Right lung (tissue), 5 donors: ENCODE data around the gene SPTB. TPM values are rescaled to one million over a fixed set of nuclear protein-coding genes. Genes with fewer than 3 reads are reported as not detected.
"Not testable (repeated sequence)": the region's sequence is repeated elsewhere in the genome, so short reads cannot be mapped to it uniquely, and the experiment has no call there.

ENCODE experiments used
- DNase-seq, 2 donors: peaks; one replicate each; pipeline ENCODE4 v3.0.0-alpha.2; 2013
- polyA plus RNA-seq, 5 donors: library from polyadenylated mRNA; unstranded; fragments of 120-200 nt; gene quantifications; one replicate each; pipeline versions ENCODE4 v1.2.1 to v1.2.3, GENCODE V29; 2013; ENCODE audit warnings: inconsistent platforms in 1 of 5, low replicate concordance in 1 of 5; ENCODE audit not compliant: insufficient read length in 5 of 5, insufficient read depth in 1 of 5

SPTB gene
- polyA plus RNA-seq, 5 donors: 2.7 to 8.0 (median 4.3) TPM

DNA sequence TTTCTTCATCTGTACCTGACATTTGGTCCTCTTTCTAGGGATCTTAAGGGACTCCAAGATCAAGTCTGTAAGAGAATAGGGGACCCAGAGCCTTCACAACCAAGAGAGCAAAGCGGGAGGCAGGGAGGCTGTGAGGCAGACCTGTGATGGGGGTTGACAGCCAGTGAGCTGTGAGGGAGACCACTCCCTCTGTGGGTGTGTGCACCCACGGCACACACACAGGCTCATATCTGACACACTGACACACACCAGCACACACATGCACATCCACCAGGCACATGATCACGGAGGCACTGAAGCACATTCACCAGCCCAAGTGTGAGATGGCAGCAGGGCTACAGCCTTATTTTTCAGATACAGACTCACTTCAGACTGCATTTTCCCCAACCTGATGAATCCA, 55.2 kb downstream of the SPTB start:
- no peak for DNase-seq

DNA sequence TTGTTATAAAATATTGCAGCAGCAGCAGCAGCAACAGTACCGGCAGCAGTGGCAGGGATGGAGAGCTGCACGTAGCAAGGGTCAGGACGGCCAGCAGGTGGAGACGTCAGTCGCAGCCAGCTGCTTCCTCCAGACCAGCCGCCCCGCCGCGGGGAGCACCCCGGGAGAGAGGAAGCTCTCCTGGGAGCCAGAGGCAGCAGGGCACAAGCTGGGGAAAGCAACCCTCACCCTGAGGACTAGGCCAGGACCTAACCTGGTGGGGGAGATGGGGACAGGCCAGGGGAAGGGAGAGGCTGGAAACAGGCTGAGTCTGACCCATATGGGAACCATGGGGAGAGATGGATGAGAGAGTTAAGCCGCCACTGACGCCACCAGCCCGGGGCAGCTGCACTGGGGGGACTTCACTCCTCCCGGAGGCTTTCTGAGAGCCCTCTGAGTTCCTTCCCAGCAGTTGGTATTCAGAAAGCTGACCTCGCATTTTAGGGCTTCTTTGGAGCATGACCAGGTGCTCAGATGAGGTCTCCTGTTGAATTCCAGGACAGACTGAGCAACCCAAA, 56.3 kb downstream of the SPTB start:
- peak; percentile 45 to 57 for DNase-seq

DNA sequence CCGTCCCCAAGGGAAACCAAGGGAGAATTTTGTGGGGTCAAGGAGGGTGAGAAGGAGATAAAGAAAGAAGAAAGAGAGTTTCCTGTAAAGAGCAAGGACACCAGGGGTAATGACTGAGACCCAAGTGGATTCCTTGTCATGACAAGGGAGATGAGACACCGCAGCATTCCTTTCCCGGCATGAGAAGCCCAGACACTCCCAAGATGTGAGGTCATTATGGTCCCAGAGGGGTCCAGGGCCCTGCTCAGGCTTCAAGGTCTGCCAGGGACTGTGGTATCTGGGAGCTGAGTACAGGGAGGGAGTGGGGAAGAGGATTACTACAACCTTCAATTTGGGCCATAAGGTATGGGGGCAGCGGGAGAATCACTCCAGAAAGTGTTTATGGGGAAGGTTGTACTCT, 58.1 kb downstream of the SPTB start:
- DNase-seq: no peak

DNA sequence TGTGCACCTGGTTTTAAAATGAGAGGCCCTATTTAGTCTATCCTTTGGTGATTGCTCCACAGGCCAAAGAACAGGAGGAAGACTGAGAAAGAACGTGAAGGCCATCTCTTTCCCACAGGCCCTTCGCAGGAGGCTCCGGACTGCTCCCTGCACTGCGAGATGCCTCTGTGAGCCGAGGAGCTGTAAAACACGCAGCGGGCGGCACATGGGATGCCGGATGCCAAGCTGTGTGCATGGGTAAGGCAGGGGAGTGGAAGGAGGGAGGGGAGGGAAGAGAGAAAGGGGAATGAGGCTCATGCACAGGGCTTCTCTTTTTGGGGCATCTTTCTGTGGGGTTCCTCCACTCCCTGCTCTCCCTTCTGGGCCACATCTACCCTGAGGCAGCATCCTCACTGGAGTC, 61.6 kb downstream of the SPTB start:
- no peak for DNase-seq

DNA sequence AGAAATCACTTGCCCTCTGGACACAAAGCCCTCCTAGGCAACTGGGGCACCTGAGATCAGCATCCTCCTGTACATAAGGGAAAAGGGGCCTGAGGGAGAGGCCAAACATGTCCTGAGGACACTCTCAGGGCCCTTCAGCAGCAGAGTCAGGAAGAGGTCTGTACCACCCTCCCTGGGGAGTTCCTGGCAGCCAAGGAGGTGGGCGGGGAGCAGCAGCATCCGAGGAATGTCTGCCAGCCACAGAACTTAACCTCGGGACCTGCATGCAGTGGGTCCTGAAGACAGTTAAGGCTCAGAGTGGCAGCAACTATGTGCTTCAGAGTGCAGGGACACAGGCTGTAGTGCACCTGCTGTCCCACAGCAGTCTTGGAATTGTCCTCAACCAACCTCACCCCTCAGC, 62.1 kb downstream of the SPTB start:
- no peak for DNase-seq

DNA sequence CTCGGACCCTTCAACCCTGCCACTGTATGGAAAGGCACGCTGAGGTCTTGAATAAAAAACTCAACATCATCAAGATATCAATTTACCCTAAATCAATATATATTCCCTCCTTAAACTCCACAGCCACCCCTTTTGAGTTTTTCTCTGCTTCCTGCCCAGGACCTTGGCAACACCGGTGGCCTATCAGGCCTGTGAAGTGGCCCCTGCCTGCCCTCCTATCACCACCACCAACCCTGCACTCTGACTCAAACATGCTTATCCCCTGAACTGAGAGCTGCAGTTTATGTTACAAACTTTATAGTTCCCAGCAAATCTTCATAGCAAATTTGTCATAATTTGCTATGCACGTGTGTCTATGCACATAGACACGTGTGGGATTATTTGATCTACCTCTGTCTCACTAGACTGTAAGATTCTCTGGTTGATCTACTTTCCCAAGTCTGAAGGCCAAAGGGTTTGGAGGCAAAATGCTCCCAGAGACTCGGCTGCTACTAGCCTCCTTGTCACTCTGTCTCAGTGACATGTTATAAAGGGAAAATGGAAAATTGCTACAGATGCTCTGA, 63.4 kb downstream of the SPTB start:
- DNase-seq: no peak

DNA sequence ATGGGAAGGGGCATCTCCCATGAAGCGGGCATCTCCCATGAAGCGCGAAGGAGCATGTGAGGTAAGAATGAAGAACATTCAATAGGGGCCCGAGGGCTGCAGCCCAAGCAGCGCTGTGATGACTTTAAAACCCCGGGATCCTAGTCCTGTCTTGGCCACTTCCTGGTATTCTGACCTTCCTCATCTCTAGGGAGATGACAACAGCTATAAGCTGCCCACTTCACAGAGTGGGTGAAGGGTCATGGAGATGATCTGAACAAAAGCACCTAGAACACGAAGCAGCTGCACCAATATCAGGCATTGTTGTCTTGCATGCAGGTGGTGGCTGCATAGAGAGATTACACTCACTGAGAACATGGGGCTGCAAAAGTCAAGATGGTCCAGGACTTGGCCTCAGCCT, 64.5 kb downstream of the SPTB start:
- no peak for DNase-seq

DNA sequence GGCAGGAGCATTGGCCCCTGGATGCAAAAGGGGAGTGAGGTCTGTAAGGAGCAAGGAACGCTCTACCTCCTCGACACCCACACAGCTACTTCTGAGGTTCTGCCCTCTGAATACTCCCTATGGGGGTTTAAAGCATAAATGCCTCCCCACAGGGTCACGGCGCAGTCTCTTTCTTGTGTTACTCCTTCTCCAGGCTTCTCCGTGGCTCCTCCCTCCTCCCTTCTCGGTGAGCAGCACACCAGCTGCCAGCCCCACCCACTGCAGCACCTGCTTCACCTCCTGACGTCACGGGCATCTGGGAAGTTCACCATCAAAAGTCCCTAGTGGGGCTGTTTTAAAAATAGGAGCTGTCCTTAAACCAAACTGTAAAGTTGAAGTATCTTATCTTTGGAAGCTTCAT, 67.3 kb downstream of the SPTB start:
- DNase-seq: no peak

DNA sequence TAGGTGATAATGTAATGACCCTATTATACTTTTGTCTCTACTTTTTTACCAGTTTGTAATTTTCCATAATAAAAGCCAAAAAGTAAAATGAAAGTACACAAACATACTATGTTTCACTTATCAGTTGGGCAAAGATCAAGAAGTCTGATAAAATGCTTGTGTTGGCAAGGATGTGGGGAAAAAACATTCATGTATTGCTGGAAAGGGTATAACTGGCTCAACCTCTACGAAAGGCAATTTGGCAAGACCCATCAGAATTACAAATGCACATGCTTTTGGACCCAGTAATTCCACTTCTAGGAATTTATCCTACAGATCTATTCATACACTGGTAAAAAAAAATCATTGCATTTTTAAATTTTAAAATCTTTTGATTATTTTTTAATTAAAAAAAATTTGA, 68.0 kb downstream of the SPTB start:
- no peak for DNase-seq

DNA sequence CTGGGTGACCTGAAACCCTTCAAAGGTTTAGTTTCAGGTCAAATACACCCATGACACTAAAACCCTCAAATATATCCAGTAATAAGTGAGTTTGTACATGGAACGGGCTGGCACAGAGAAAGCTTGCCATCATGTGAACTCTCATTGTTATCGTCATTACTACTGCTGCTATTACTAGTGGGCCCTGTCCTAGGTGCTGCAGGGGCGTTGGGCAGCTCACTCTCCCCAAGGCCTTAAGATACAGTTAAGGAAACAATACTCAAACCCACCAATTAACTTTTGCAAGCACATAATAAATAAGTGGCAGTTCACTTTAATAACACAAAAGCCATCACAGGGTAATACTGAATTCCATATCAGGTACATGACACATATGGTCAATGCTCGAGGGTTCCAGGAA, 71.3 kb downstream of the SPTB start:
- no peak for DNase-seq

DNA sequence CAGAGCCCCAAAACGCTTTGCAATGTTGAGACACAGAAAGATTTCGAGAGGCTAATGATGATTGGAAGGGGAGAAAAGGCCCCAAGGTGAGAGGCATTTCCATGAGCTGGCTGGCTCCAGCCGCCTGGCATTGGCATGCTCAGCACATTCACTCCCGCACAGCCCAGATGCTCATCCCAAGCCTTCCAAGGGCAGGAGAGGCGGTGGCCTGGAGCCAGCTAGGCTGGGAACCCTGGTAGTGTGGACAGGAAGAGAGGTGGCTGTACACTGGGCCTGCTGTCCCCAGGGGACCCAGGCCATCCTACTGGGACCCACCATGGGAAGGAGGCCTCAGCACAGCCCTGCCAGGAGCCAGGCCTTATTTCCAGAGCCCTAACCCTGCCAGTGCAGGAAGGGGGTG, 72.2 kb downstream of the SPTB start:
- no peak for DNase-seq

DNA sequence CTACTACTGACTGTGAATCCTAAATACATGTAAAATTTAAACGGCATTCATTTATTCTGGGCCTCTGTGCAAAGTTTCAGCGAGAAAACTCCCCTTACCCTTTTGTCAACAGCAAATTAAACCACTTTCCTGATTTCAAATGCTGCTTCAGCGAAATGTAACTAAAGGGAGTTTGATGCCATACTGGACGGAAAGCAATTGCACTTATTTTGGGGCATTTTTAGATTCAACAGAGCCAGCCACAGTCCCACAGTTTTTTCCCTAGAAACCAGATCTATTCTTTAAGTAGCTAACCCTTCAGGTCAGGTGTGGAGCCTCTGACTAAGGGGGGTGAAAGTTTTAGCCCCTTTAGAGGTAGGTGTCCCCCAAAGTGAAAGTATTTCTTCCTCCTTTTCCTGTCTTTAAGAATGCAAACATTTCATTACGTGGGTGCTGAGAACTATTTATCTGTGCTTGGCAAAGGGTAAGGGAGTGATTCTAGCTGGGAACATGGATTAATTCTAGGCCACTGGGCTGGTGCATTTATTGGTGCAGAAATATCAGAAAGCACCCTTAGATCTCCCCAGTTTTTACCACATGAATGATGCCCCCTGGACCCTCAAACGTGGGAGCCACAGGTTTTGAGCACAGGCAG, 72.7 kb downstream of the SPTB start:
- no peak for DNase-seq

DNA sequence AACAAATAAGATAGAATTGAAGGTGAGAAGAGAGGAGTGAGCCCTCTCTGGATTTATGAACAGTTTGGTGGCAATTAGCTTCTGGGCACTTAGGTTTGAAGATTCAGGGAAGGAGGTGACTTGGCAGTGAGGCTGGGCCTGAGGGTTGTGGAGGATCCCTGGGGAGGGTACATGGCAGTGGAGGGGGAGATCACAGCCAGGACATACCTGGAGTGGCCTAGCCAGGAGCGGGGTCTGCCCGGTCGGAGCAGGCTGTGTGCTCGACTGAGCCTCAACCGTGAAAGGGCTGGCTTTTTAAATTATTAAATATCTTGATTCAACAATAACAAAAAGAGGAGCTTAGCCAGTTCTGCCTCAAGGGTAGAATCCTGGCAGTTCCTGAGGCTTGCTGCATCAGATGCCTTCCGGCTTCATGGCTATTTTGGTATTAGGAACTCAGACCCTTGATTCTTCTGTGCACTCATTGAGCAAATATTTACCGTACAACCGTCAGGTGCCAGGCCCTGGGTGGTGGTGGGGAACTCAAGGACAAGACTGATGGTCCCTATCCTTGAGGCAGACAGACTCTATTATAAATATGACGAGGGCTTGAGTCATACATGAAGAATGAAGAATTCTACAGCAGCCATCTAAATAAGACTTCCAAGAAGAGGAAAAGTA, 73.4 kb downstream of the SPTB start:
- no peak for DNase-seq

DNA sequence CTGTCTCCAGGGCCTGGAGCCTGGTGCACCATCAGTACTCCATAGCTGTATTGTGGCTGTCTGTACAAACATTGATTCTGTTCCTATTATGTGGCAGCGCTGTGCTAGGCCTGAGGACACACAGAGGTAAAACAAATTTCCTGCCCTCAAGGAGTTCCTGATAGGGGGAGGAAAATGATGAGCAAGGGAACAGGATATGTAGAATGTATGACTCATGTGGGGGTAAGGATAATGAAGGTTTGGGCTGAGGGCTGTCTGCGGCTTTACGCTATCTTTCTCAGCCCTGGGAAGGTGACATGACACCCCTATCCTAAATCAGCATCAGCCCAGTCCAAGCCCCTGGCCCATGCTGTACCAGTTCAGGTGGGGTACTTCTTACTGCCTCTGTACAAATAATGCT, 74.1 kb downstream of the SPTB start:
- not testable (repeated sequence) for DNase-seq

DNA sequence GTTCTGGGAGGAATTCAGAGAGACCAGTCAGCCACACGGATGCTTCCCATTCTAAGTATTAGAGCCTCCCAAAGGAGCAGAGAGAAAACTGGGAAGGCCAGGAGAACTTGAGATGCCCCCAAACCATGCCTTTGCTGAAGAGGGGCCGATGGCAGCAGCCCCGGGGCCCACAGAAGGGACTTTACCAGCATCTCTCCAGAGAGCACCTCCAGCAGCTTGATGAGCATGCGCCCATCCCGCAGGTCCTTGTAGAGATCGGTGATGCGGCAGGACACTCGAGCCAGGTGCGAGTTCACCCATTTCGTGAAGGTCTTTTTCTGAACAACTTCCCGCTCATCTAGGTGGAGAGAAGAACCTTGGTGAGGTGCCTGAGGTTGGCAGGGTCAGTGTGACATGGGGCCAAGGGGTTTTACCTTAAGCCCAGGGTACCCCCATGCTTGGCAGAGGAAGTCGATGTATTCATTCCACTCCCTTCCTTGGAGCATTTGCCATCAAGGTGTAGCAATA, 74.9 kb downstream of the SPTB start:
- no peak for DNase-seq

DNA sequence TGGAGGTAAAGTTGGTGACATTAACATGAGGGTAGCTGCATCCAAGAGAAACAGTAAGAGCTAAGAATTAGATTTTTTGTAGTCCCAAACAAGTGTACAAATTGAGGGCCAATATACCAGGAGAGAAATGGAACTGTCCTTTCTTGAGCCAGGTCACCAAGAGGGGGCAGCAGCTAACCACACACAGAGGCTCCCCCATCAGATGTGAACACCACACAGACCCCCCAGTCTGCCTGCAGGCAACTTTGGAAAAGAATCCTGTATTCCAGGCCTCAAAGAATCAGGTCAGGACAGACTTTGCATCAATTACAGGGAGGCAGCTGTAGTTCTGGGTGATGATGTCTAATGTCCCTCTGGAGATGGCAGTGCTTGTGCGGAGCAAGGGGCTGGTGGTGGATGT, 77.9 kb downstream of the SPTB start:
- no peak for DNase-seq

DNA sequence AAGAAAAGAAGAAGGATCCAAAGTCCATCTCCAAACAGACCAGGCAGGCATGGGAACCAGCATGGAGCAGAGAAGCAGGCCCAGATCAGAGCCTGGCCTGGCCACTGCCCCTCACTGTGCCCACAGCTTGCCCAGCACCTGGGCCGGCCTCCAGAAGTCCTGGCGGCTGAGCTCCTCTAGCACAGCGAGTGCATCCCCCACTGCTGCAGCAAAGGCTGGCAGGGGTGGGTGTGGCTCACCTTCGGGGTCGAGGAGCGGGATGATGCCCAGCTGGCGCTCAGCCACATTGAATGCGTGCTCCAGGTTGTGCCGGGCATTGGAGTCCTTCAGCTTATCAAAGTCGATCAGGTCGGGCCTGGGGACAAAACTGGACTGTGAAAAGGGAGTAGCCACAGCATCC, 78.7 kb downstream of the SPTB start:
- no peak for DNase-seq

DNA sequence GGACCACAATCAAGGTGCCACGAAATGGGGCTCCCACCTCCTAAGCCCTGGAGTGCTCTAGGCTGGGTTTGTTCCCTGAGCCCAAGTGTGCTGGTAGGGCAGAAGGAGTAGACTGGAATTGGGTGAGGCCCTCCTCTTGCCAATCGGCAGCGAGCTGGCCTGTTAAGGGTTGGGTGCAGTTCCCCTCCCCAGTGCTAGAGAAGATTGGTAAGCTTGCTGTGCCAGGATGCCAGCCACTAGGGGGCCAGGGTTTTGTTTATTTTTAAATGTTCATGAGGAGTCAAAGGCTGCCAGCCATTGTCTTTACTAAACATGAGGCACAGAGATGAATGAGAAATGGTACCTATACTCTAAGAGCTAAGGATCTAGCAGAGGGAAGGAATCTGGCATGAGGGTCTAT, 79.7 kb downstream of the SPTB start:
- DNase-seq: no peak

DNA sequence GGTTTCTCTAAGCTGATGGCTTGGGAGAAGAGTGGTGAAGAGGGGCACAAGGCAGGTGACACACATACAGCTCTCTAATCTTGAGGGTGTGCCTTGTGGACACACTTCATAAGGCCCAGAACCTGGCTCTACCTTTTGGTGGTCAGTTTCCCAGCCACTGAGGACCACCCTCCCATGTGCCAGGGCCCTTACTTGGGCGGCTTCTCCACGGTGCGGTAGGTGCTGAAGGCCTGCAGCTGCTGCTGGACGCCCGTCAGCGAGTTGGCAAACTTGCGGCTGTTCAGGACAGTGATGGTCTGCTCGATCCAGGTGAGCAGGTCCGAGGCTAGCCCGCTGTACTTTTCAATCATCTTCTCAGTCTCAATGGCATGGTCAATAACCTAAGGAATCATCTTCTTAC, 80.2 kb downstream of the SPTB start:
- DNase-seq: no peak

DNA sequence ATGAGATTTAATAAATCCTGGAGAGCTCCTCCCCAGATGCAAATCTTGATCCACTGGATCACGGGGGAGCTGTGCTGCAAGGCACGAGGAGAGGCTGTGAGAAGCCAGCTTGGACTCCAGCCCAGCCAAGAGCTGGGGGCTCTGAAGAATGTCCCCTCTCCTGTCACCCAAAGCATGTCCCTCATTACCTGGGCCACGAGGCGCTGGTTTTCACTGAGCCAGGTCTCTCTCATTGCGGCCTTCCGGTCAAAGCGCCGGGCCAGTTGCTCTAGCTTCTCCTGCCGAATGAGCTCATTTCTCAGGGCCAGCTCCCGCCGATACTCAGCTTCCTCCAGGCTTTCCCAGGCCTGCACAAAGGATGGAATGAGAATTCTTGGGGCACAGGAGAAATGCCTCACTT, 83.3 kb downstream of the SPTB start:
- no peak for DNase-seq

DNA sequence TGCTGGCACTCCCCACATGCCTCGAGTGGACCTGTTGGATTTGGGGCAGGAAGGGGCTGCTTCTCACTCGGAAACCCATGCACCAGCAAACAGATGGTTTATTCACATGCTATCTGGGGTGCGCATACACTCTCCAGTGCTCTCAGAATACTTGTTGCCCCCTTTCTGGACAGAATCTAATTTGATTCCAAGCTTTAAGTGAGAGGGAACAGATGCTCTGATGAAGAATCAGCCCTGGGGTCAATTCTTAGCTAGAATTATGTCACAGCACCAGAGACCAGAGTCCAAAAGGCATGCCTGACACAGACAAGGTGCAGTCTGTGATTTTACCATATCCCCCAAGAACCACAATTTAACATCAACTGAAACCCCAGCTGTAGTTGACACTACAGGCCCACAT, 83.8 kb downstream of the SPTB start:
- no peak for DNase-seq

DNA sequence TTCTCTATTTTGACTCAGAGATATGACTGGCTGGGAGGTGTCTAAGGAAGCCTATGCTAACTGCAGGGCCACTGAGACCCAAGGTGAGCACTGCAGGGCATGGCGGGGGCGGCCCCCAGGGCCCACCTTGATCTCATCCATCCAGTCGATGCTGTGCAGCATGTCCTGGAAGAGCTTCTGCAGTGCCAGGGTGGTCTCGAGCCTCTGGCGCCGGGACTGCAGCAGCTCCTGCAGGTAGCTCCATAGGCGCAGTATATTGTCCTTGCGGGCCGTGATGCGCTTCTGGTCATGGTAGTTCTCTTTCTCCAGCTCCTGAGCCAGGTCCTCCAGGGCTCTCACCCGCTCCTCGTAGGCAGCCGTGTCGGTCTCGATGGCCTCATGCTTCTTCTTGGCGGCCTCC, 84.5 kb downstream of the SPTB start:
- no peak for DNase-seq

DNA sequence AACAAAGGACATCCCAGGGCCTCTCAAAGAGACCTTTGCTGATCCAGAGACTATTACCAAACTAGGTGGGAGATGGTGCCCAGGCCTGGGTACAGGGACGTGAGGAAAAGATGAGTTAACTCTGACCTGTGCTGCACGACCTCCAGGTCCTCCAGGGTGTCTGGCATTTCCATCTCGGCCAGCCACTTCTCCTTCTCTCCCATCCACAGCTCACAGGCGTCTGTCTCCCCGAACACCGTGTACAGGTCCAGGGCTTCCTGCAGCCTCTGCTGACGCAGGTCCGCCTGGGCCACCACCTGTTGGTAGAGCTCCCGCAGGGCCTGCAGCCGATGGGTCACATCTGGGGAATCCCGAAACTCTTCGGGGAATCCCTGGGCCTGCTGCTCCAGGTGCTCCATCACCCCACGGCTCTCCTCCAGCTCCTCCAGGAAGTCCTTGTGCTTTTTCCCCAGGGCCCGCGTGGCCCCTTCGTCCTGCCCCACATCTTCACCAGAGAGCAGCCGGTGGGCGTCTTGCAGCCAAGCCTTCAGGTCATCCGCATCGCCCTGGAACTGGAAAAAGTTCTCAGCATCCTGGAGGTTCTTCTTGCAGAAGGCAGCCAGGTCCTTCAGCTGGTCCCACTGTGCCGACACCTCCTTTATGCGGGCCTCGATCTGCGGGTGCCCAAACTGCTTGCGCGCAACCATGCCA, 86.7 kb downstream of the SPTB start:
- no peak for DNase-seq
